ENCODE results near the gene TSPAN11.

The TSPAN11 gene

DNA sequence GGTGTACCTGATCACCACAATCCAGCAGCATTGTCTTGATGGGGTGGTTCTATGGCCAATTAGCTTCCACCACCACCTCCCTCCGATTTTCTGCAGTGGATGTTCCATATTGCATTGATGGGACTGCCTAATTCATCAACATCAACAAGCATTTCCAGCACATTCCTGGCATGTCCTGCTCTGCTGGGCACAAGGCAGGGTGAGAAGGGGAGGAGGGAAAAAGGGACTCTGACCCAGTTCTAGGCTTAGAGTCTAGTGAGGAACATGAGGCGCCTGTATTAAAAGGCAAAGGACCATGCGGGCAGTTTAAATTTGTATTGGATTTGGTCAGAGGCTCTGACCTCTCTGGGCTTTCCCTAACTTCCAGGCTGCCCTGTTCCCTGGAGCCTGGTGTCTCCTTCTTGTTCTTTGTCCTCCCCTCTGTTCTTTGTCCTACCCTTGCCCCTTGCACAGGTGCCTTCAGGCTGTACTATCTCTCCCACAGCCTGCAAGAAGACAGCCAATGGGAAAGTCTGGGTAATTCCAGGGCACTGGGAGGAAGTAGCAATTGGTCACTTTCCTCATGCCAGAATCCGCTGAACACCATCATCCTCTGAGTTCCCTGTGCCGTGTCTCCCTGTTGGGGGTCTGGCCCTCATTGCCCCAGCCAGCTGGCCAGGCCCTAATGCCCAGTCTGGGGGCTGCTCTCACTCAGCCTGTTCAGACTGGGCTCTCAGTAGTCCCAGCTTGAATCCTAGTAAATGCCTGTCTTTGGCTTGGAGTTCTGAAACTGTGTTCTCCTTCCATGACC lies 43.3 kb downstream of the TSPAN11 start:
- Mint-ChIP-seq H3K36me3 (ENCODE audit: insufficient read depth) (peaks cover 5% of the 10 kb centered on the region), H3K4me3 (no peak overlapping the region), H3K27ac (no peak overlapping the region), H3K4me1 (ENCODE audit: low read depth in 2 of 2) (no peaks in the 10 kb centered on the region), H3K27me3 (peaks cover 38 to 69% of the 10 kb centered on the region in 2 donors), H3K9me3 (no peaks in the 10 kb centered on the region)
- DNase-seq = no peak
- no peak for ATAC-seq (replicated peaks)

DNA sequence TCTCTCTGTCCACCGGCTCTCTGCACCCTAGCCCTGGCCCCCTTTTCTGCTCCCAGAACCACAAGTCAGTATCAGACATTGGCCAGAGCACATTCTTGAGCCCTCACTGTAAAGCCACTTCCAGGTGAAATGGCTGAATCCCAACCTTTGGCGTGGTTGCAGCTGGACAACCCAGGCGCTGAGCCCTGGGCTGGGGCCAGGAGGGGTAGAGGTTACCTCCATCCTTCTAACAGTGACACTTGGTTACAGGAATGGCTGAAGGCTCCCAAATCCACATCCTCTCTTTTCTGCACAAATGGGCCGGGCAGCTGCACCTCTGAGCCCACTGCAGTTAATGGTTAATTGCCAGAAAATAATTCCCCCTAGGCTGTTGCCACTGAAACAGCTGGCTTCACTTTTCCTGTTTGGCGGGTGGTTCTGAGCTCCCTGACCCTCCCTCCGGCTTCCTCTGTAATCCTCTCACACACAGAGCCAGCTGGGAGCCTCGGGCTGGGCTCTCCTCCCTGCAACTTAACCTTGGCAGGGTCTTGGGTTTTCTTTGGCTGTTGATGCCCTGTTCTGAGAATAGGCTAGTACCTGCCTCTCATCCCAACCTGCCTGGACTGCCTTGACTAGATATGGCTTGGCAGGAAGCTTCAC lies 44.1 kb downstream of the TSPAN11 start:
- Mint-ChIP-seq H3K27ac (no peak overlapping the region), H3K4me3 (no peak overlapping the region), H3K36me3 (ENCODE audit: insufficient read depth) (peaks cover 5% of the 10 kb centered on the region), H3K9me3 (no peaks in the 10 kb centered on the region), H3K4me1 (ENCODE audit: low read depth in 2 of 2) (no peaks in the 10 kb centered on the region), H3K27me3 (peaks cover 32 to 65% of the 10 kb centered on the region in 2 donors)
- ATAC-seq (replicated peaks) (no peak), DNase-seq (no peak)

DNA sequence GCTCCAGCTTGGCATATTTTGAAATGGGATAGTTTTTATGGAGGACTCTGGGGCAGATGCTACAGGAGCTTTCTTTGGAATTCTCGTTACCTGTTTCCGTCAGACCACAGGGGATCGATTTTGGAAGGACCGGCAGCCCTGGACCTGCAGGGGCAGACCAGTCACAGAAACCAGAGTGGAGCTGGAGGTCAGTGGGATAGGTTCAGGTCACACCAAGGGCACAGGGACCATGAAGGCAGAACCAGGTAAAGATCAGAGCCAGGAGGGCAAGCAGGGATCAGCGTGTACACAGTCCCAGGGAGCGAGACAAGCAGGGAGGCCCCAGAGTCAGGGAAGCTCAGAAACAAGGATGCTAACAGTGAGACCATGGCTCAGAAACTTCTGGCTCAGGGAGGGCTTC lies 45.5 kb downstream of the TSPAN11 start:
- Mint-ChIP-seq H3K4me3 (no peak overlapping the region), H3K4me1 (ENCODE audit: low read depth in 2 of 2) (no peaks in the 10 kb centered on the region), H3K9me3 (no peaks in the 10 kb centered on the region), H3K36me3 (ENCODE audit: insufficient read depth) (peaks cover 5% of the 10 kb centered on the region), H3K27me3 (peaks cover 25 to 60% of the 10 kb centered on the region in 2 donors), H3K27ac (no peak overlapping the region)
- DNase-seq = no peak
- ATAC-seq (replicated peaks) = no peak

DNA sequence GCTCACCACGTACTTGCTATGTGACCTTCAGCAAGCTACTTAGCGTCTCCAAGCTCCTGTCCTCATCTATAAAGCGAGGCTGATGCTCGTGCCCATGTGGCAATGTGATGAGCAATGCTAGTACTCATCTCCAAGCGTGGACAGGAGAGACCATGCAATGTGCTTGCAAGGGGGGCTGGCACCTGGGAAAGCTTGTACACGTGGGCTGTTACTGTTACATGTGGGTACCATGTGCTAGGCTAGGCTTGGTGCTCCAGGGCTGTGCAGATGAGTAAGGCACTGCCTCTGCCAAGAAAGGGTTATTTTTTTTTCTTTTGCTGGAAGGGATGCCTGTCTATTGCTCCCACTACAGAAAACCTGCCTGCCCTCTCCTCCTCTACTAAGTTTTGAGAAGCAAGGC lies 46.6 kb downstream of the TSPAN11 start:
- peaks cover 25 to 71% of the 10 kb centered on the region in 2 donors for H3K27me3 Mint-ChIP-seq
- no peaks in the 10 kb centered on the region for H3K4me1 Mint-ChIP-seq (ENCODE audit: low read depth in 2 of 2)
- no peaks in the 10 kb centered on the region for H3K9me3 Mint-ChIP-seq
- no peak overlapping the region for H3K4me3 Mint-ChIP-seq
- ATAC-seq (replicated peaks) = no peak
- H3K36me3 Mint-ChIP-seq (ENCODE audit: insufficient read depth) = peaks cover 5% of the 10 kb centered on the region
- DNase-seq = no peak
- no peak overlapping the region for H3K27ac Mint-ChIP-seq

DNA sequence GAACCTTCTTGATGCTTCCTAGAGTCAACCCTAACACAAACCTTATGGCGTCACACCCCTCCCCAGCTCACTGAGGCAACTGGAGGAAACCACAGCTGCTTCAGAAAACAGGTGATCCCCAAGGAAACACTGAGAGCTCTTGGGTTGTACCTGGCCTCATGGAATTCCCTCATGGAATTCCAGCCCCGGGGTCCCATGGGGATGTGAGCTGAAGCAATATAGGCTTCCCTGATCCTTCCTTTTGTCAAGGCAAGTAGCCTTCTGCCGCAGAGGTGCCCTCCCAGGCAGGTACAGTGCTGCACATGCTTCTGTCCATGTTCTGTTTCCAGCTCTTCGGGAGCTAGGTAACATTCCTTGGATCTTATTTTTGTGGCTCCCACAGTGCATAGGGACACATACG lies 47.3 kb downstream of the TSPAN11 start:
- Mint-ChIP-seq H3K27me3 (peaks cover 25 to 78% of the 10 kb centered on the region in 2 donors), H3K36me3 (ENCODE audit: insufficient read depth) (peaks cover 5% of the 10 kb centered on the region), H3K4me1 (ENCODE audit: low read depth in 2 of 2) (no peaks in the 10 kb centered on the region), H3K9me3 (no peaks in the 10 kb centered on the region), H3K27ac (no peak overlapping the region), H3K4me3 (no peak overlapping the region)
- ATAC-seq (replicated peaks) = no peak
- no peak for DNase-seq

DNA sequence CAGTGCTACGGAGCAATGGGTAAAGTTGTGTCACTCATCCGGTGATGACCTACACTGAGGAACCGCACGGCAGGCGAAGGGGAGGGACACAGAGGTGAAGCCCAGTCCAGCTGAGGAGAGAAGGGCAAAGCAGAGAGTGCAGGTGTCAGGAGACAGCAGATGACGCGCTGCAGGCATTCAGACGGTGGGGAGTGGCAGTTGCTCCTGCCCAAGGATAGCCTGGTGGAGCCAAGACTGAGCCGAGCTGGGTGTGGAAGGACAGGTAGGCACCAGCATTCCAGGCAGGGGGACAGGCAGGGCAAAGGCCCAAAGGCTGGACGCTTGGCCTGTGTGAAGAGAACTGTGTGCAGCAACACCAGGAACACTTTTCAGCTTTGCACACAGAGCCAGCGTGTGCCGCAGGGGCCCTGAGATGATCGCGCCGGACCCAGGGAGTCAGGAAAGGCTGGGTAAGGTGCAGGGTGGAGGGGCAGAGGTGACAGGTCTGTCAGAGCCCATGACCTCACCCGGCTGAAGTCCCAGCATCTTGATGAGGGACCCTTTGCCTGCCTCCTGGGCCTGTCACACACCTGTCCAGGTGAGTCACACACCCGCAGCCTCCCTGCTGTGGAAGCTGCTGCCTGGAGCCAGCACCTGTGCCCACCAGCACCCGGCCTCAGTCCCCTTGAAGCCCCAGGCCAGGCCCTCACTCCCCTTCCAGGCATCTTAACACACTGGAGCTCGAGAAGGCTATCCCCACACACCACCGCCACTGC lies 48.4 kb downstream of the TSPAN11 start:
- Mint-ChIP-seq H3K27ac (no peak overlapping the region), H3K36me3 (ENCODE audit: insufficient read depth) (no peaks in the 10 kb centered on the region), H3K4me1 (ENCODE audit: low read depth in 2 of 2) (no peaks in the 10 kb centered on the region), H3K4me3 (no peak overlapping the region), H3K27me3 (peaks cover 25 to 79% of the 10 kb centered on the region in 2 donors), H3K9me3 (no peaks in the 10 kb centered on the region)
- ATAC-seq (replicated peaks) = no peak
- DNase-seq = no peak

DNA sequence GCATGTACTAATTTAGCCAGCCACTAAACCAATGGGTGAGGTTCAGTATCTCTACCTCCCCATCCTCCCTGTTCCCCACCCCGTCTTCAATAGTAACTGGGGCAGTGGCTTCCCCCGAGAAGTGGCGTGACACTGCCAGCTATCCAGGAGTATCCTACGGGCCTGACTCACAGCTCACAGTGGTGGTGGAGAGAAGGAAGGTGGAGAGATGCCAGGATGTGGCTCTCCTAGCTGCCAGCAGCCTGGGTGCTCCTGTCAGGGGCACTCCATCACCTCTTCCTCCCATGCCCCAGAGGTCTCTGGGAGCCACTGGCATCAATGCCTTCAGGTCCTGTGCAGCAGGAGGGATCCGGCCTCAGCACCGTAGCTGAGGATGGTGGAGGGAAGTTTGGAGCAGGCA lies 49.0 kb downstream of the TSPAN11 start:
- H3K27me3 Mint-ChIP-seq = peaks cover 18 to 78% of the 10 kb centered on the region in 2 donors
- ATAC-seq (replicated peaks) = no peak
- DNase-seq = no peak
- no peaks in the 10 kb centered on the region for H3K4me1 Mint-ChIP-seq (ENCODE audit: low read depth in 2 of 2)
- no peak overlapping the region for H3K27ac Mint-ChIP-seq
- H3K9me3 Mint-ChIP-seq = no peaks in the 10 kb centered on the region
- no peaks in the 10 kb centered on the region for H3K36me3 Mint-ChIP-seq (ENCODE audit: insufficient read depth)
- H3K4me3 Mint-ChIP-seq = no peak overlapping the region

DNA sequence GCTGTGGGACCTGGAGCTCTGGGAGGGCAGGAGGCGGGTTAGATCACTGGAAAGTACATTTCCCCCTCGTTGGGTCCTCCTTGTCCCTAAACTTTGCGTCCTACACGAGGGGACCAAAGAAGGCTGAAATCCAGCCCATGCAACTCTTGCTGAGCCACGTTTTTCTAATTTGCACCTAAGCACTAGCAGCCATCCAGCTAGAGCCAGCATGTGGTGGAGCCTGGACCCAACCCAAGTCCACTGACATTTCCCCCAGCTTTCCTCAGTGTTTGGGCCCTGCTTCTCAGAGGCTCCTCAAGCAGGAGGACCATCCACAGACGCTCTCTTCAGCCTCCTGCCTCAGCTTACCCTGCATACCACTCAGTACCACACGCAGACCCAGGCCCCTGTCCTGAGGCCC lies 49.7 kb downstream of the TSPAN11 start:
- no peak for ATAC-seq (replicated peaks)
- no peak overlapping the region for H3K27ac Mint-ChIP-seq
- H3K4me1 Mint-ChIP-seq (ENCODE audit: low read depth in 2 of 2) = no peaks in the 10 kb centered on the region
- H3K27me3 Mint-ChIP-seq = peaks cover 14 to 78% of the 10 kb centered on the region in 2 donors
- no peaks in the 10 kb centered on the region for H3K9me3 Mint-ChIP-seq
- H3K4me3 Mint-ChIP-seq = no peak overlapping the region
- no peak for DNase-seq
- no peaks in the 10 kb centered on the region for H3K36me3 Mint-ChIP-seq (ENCODE audit: insufficient read depth)

DNA sequence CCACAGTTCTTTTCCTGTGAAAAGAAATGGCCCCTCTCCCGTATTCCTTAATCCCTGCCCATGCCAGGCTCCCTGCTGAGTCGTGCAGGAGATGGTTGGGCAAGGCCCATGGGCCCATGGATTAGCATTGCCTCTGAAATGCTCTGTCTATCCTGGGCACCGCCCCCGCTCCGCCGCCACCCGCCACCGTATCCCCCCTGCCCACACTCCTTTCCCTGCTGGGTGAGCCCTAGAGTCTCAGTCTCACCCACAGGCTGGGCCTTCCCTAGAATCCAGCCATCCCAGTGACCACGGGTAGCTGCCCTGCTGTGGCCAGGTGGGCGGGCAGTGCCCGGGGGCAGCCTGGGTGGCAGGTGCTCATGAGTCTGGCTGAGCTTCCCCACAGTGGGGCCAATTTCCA lies 50.6 kb downstream of the TSPAN11 start:
- H3K27ac Mint-ChIP-seq = no peak overlapping the region
- H3K27me3 Mint-ChIP-seq = peaks cover 10 to 70% of the 10 kb centered on the region in 2 donors
- ATAC-seq (replicated peaks) (no peak), DNase-seq (no peak)
- no peaks in the 10 kb centered on the region for H3K9me3 Mint-ChIP-seq
- H3K4me1 Mint-ChIP-seq (ENCODE audit: low read depth in 2 of 2) = no peaks in the 10 kb centered on the region
- H3K4me3 Mint-ChIP-seq = no peak overlapping the region
- H3K36me3 Mint-ChIP-seq (ENCODE audit: insufficient read depth) = no peaks in the 10 kb centered on the region

DNA sequence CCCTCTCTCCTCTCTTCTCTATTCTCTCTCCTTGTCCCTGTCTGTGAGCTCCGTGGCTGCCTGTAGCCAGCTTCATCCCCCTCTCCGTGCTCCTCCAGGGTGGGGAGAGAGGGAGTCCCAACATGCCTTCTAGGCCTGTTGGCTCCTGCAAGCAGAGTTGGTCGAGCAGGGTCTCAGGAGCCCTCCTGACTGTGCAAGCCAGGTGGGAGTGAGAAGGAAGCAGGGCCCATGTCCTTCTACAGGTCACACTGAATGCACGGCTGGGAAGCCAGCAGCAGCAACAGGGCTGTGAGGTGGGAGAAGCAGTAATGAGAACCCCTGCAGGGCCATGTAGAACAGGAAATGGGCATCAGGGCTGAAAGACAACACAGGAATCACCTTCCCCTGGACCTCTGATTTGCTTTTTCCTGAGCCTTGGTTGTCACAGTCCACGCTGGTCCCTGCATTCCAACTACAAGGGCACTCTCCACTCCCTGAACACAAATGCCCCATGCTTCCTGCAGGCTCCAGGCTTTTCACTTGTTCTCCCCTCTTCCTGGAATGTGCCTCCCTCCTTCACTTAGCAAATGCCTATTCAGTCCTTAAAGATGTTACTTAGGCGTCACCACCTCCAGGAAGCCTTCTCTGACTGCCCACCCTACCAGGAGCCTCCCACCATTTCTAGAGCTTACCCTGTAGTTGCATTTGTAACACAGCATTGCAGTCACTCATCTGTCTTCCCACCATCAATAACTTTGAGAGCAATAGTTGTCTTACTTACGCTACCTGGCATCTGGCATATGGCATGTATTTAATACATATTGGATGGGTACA lies 51.2 kb downstream of the TSPAN11 start:
- Mint-ChIP-seq H3K27me3 (peaks cover 4 to 64% of the 10 kb centered on the region in 2 donors), H3K9me3 (no peaks in the 10 kb centered on the region), H3K4me1 (ENCODE audit: low read depth in 2 of 2) (no peaks in the 10 kb centered on the region), H3K4me3 (no peak overlapping the region), H3K36me3 (ENCODE audit: insufficient read depth) (no peaks in the 10 kb centered on the region), H3K27ac (no peak overlapping the region)
- DNase-seq (no peak), ATAC-seq (replicated peaks) (no peak)

DNA sequence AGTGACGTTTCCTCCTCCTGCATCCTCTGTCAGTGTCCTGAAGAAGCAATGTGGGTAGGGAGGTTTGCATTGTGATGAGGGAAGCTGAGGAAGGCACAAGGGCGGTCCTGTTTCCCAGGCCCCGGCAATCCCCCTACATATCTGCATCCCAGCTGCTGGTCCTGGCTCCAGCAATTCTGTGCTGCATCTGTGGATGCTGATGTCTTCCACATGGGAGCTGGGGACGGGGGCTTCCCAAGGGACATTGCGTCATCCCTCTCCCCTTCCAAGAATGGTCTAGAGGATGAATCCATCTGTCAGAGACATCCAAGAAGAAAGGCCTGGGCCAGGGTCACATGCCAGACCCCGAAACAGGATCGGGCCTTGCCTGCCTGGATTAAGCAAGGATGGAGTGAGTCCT lies 52.1 kb downstream of the TSPAN11 start:
- ATAC-seq (replicated peaks) = no peak
- no peaks in the 10 kb centered on the region for H3K36me3 Mint-ChIP-seq (ENCODE audit: insufficient read depth)

DNA sequence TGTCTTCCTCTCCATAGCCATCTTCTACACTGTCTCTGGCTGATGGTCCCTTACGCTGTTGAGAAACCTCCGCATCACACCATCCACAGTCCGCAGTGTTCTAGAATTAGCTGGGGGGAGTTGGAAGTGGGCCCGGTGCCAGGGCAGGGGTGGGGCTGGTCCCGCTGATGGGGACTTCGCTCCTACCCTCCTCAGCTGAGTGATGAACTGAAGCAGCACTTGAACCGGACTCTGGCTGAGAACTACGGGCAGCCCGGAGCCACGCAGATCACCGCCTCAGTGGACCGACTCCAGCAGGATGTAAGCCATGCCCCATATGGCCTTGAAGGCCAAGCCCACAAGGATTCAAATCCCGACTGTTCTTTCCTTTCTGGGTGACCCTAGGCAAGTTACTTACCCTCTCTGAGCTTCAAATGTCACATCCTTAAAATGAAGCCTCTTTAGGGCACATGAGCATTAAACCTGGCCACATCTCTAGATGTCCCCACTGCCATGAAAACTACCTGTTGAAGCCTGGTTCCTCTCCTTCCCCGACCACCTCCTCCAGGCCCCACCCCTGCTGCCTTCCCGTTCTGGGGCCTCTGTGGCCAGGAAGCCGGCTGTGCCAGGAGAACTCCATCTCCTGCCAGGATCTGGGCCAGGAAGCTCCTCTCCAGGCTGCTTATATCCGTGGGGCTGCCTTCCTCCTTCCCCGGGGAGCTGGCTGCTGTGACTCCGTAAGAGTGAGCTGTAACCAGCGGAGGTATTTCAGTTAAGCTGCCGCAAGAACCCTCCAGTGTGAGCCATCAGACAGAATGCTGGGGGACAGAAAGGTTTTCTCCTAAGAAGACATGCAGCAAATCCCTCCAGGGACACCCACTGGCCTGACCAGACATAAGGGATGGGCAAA lies 53.1 kb downstream of the TSPAN11 start:
- H3K27ac Mint-ChIP-seq = no peak overlapping the region
- H3K27me3 Mint-ChIP-seq = peaks cover 0 to 53% of the 10 kb centered on the region in 2 donors
- H3K4me1 Mint-ChIP-seq (ENCODE audit: low read depth in 2 of 2) = no peaks in the 10 kb centered on the region
- H3K9me3 Mint-ChIP-seq = no peaks in the 10 kb centered on the region
- ATAC-seq (replicated peaks) (no peak), DNase-seq (no peak)
- no peaks in the 10 kb centered on the region for H3K36me3 Mint-ChIP-seq (ENCODE audit: insufficient read depth)
- no peak overlapping the region for H3K4me3 Mint-ChIP-seq

More for the DNA sequence above, 52.1 kb downstream of the TSPAN11 start:
- Mint-ChIP-seq H3K27ac (no peak overlapping the region), H3K4me3 (no peak overlapping the region), H3K9me3 (no peaks in the 10 kb centered on the region), H3K4me1 (ENCODE audit: low read depth in 2 of 2) (no peaks in the 10 kb centered on the region), H3K27me3 (peaks cover 0 to 58% of the 10 kb centered on the region in 2 donors)
- DNase-seq = no peak
